IMR-90 (cell line): ENCODE data around the gene GPC5. TPM values are rescaled to one million over a fixed set of nuclear protein-coding genes. Genes with fewer than 3 reads are reported as not detected.

Experiments
- ATAC-seq: fragments of 200-7000 bp; cut with Tn5 transposase; 2 replicates; pipeline ENCODE4 v1.9.1; 2020; ENCODE audit warnings: low read depth, mild to moderate bottlenecking, moderate library complexity
- BruUV-seq: library from RNA; stranded (reverse); fragments of 400-500 nt; replicated peaks from 2 replicates; lab custom pipeline; 2021; lab: Mats Ljungman, UMichigan
- CTCF ChIA-PET: fragments of 300-600 bp; formaldehyde crosslinking; extraction: SDS; loops from one replicate; lab custom pipeline; 2021; ENCODE audit warnings: antibody characterized with exemption; lab: Yijun Ruan, JAX
- POLR2A ChIA-PET: fragments of 300-600 bp; sonication (Branson Sonifier 250); formaldehyde crosslinking; loops from one replicate; lab custom pipeline; 2022; ENCODE audit warnings: antibody characterized with exemption; ENCODE audit not compliant: unreplicated experiment; lab: Charles Lee
- DNase-seq: peaks from one replicate; pipeline ENCODE4 v3.0.0; 2013
- H2AFZ ChIP-seq: replicated peaks from 2 replicates; pipeline ENCODE3; 2013; ENCODE audit warnings: low read length, mild to moderate bottlenecking; ENCODE audit not compliant: poor library complexity
- H2AK5ac ChIP-seq: 2 replicates; pipeline ENCODE4 v1.6.1; 2013; ENCODE audit warnings: low read depth, low read length, inconsistent platforms
- H2AK9ac ChIP-seq: replicated peaks from 2 replicates; pipeline ENCODE3; 2013; ENCODE audit warnings: mild to moderate bottlenecking, low read depth, low read length, moderate library complexity; ENCODE audit not compliant: poor library complexity
- H2BK120ac ChIP-seq: 2 replicates; pipeline ENCODE4 v1.6.1; 2013; ENCODE audit warnings: low read depth, low read length, inconsistent platforms
- H2BK15ac ChIP-seq: 3 replicates; pipeline ENCODE4 v1.6.1; 2013; ENCODE audit warnings: low read depth, low read length, inconsistent platforms
- H2BK20ac ChIP-seq: 2 replicates; pipeline ENCODE4 v1.6.1; 2013; ENCODE audit warnings: low read depth, mild to moderate bottlenecking, inconsistent platforms, low read length, moderate library complexity
- H2BK5ac ChIP-seq: 2 replicates; pipeline ENCODE4 v1.6.1; 2013; ENCODE audit warnings: mild to moderate bottlenecking, low read depth, low read length, inconsistent platforms; ENCODE audit not compliant: poor library complexity, severe bottlenecking
- H3K14ac ChIP-seq: replicated peaks from 2 replicates; pipeline ENCODE4 v1.6.1; 2013; ENCODE audit warnings: low read depth, low read length, inconsistent platforms
- H3K18ac ChIP-seq: 2 replicates; pipeline ENCODE4 v1.6.1; 2013; ENCODE audit warnings: low read depth, low read length, control low read depth
- H3K23ac ChIP-seq: 2 replicates; pipeline ENCODE4 v1.6.1; 2013; ENCODE audit warnings: low read depth, low read length, inconsistent platforms
- H3K27ac ChIP-seq: 2 replicates; pipeline ENCODE4 v1.5.1; 2013; ENCODE audit warnings: mild to moderate bottlenecking, control low read depth, low read length; ENCODE audit not compliant: insufficient read depth
- H3K27me3 ChIP-seq: 2 replicates; pipeline ENCODE4 v1.6.1; 2013; ENCODE audit warnings: low read length; ENCODE audit not compliant: control insufficient read depth, insufficient read depth
- H3K36me3 ChIP-seq: 2 replicates; pipeline ENCODE4 v1.6.1; 2013; ENCODE audit warnings: low read length, mixed read lengths; ENCODE audit not compliant: control insufficient read depth, insufficient read depth
- H3K4ac ChIP-seq: 2 replicates; pipeline ENCODE4 v1.6.1; 2013; ENCODE audit warnings: low read depth, low read length, inconsistent platforms
- H3K4me1 ChIP-seq: 2 replicates; pipeline ENCODE4 v1.6.1; 2013; ENCODE audit warnings: low read length, mixed read lengths; ENCODE audit not compliant: control insufficient read depth, insufficient read depth
- H3K4me2 ChIP-seq: 2 replicates; pipeline ENCODE4 v1.6.1; 2013; ENCODE audit warnings: low read depth, mild to moderate bottlenecking, control low read depth, low read length, moderate library complexity
- H3K4me3 ChIP-seq: 2 replicates; pipeline ENCODE4 v1.5.1; 2013; ENCODE audit warnings: low read depth, mild to moderate bottlenecking, control low read depth, low read length, moderate library complexity; ENCODE audit not compliant: insufficient read depth
- H3K56ac ChIP-seq: 2 replicates; pipeline ENCODE4 v1.6.1; 2013; ENCODE audit warnings: low read length, inconsistent platforms; ENCODE audit not compliant: insufficient read depth; ENCODE audit errors: extremely low read depth
- H3K79me1 ChIP-seq, 2 experiments: 2 replicates each; pipeline ENCODE4 v1.6.1; 2013; ENCODE audit warnings: low read length in 2 of 2, inconsistent platforms in 1 of 2, low read depth in 1 of 2
- H3K9ac ChIP-seq: 2 replicates; pipeline ENCODE4 v1.6.1; 2013; ENCODE audit warnings: low read depth, low read length, control low read depth
- H3K9me1 ChIP-seq: 2 replicates; pipeline ENCODE4 v1.6.1; 2013; ENCODE audit warnings: low read length, inconsistent platforms; ENCODE audit not compliant: insufficient read depth
- H3K9me3 ChIP-seq: 2 replicates; pipeline ENCODE4 v1.6.1; 2013; ENCODE audit warnings: low read length; ENCODE audit not compliant: control insufficient read depth, insufficient read depth
- H4K20me1 ChIP-seq: 2 replicates; pipeline ENCODE4 v1.6.1; 2013; ENCODE audit warnings: low read length, inconsistent platforms; ENCODE audit not compliant: insufficient read depth
- H4K5ac ChIP-seq: 2 replicates; pipeline ENCODE4 v1.6.1; 2013; ENCODE audit warnings: mild to moderate bottlenecking, low read depth, low read length, control low read depth
- H4K8ac ChIP-seq, 2 experiments: 2 replicates each; pipeline ENCODE4 v1.6.1; 2013; ENCODE audit warnings: low read depth in 2 of 2, low read length in 2 of 2, control low read depth in 1 of 2, inconsistent platforms in 1 of 2
- H4K91ac ChIP-seq: 2 replicates; pipeline ENCODE4 v1.6.1; 2013; ENCODE audit warnings: low read depth, low read length, inconsistent platforms; ENCODE audit not compliant: insufficient read depth
- CHD1 ChIP-seq: IDR thresholded peaks from 2 replicates; pipeline ENCODE4 v1.6.1; 2012; ENCODE audit warnings: low read depth, low read length, improper control_type of control experiment
- CTCF ChIP-seq: conservative IDR thresholded peaks from 2 replicates; pipeline ENCODE4 v1.5.1; 2012; ENCODE audit warnings: mild to moderate bottlenecking, low read depth, low read length, improper control_type of control experiment
- ELK1 ChIP-seq: fragments of 150-350 bp; IDR thresholded peaks from 2 replicates; pipeline ENCODE4 v1.6.1; 2016; ENCODE audit warnings: low read depth, mild to moderate bottlenecking, low read length, moderate library complexity, borderline replicate concordance
- FOS ChIP-seq: fragments of 150-350 bp; IDR thresholded peaks from 2 replicates; pipeline ENCODE4 v1.6.1; 2016; ENCODE audit warnings: low read depth, low read length
- MAFK ChIP-seq: IDR thresholded peaks from 2 replicates; pipeline ENCODE4 v1.6.1; 2012; ENCODE audit warnings: low read depth, low read length, improper control_type of control experiment
- MXI1 ChIP-seq: IDR thresholded peaks from 2 replicates; pipeline ENCODE4 v1.6.1; 2012; ENCODE audit warnings: low read depth, mild to moderate bottlenecking, low read length, moderate library complexity, borderline replicate concordance
- POLR2A ChIP-seq: IDR thresholded peaks from 2 replicates; pipeline ENCODE4 v1.6.1; 2012; ENCODE audit warnings: mild to moderate bottlenecking, low read depth, low read length
- RAD21 ChIP-seq: IDR thresholded peaks from 2 replicates; pipeline ENCODE4 v1.6.1; 2012; ENCODE audit warnings: low read length, improper control_type of control experiment
- RFX5 ChIP-seq: IDR thresholded peaks from 2 replicates; pipeline ENCODE4 v1.8.0; 2012; ENCODE audit warnings: low read depth, mild to moderate bottlenecking, low read length, moderate library complexity
- WGBS, 2 experiments: methylation state at CpG; one replicate each; pipeline versions ENCODE4 v1.1.5 to v1.1.7; 2013; ENCODE audit warnings: missing lambda C conversion rate in 2 of 2; ENCODE audit not compliant: insufficient read length in 1 of 2; ENCODE audit errors: extremely low coverage in 2 of 2; 5-methylcytosine and 5-hydroxymethylcytosine counted together
- dilution Hi-C: fragments of 300-500 bp; cut with HindIII; formaldehyde crosslinking; loops from one replicate; pipeline ENCODE4 v1.14.3; 2018; ENCODE audit warnings: low sequenced_read_pairs; ENCODE audit not compliant: unreplicated experiment
- in situ Hi-C: fragments of 300-500 bp; cut with MboI; formaldehyde crosslinking; loops from 3 replicates; pipeline ENCODE4 v1.14.3; 2019; ENCODE audit warnings: low sequenced_read_pairs, inconsistent platforms, mixed read lengths
- intact Hi-C: fragments of 100-400 bp; cut with micrococcal nuclease; formaldehyde crosslinking; loops from 2 replicates; pipeline ENCODE4 v1.10.0; 2022
- polyA plus RNA-seq, 3 experiments: library from polyadenylated mRNA; depleted of rRNA; stranded (reverse); fragments of >200 nt; gene quantifications; 2 replicates each; pipeline ENCODE4 v1.2.3, GENCODE V29; 2012; ENCODE audit warnings: low replicate concordance in 1 of 3
- total RNA-seq: library from RNA; depleted of rRNA; stranded (reverse); fragments of >200 nt; gene quantifications from 2 replicates; pipeline ENCODE4 v1.2.3, GENCODE V29; 2012

The GPC5 gene
- total and polyA plus RNA-seq, 2 of the 4 experiments (the other 2 are of a cell fraction): 0.94 to 1.8 TPM

GRCh38 chr13:92535222-92536006 lies 1137.0 kb downstream of the GPC5 start:
- no peak overlapping the region for H2AFZ ChIP-seq
- no peak for ATAC-seq
- intact Hi-C loops: no loop called here
- no peak overlapping the region for H2BK15ac ChIP-seq
- H3K9ac ChIP-seq: no peak overlapping the region
- H3K9me3 ChIP-seq: no peaks in the 10 kb centered on the region
- no peak overlapping the region for H4K91ac ChIP-seq
- TF ChIP-seq RFX5 (no peak), POLR2A (no peak), CTCF (no peak), MXI1 (no peak), MAFK (no peak), FOS (no peak), RAD21 (no peak), CHD1 (no peak), ELK1 (no peak)
- no peaks in the 10 kb centered on the region for H3K36me3 ChIP-seq
- no CpG with 5 or more reads among the region's 6 CpGs for WGBS, 2 experiments
- H2BK20ac ChIP-seq: no peak overlapping the region
- in situ Hi-C loops: loop anchor here (10.0 kb wide), 1 partner anchor 351 kb away; no protein-coding TSS in a partner anchor
- no peaks in the 10 kb centered on the region for H3K4me1 ChIP-seq
- no peak overlapping the region for H3K27ac ChIP-seq
- DNase-seq: no peak
- H3K56ac ChIP-seq: no peak overlapping the region
- H4K5ac ChIP-seq: no peak overlapping the region
- H3K9me1 ChIP-seq: no peaks in the 10 kb centered on the region
- H2BK120ac ChIP-seq: no peak overlapping the region
- H3K18ac ChIP-seq: no peak overlapping the region
- H4K20me1 ChIP-seq: no peaks in the 10 kb centered on the region
- no peak overlapping the region for H3K4me3 ChIP-seq
- CTCF ChIA-PET: no interaction called here
- no peaks in the 10 kb centered on the region for H3K79me1 ChIP-seq
- H2BK5ac ChIP-seq: no peak overlapping the region
- H3K27me3 ChIP-seq: no peaks in the 10 kb centered on the region
- H3K23ac ChIP-seq: no peak overlapping the region
- no peak overlapping the region for H4K8ac ChIP-seq
- H3K14ac ChIP-seq: no peak overlapping the region
- H3K4ac ChIP-seq: no peak overlapping the region
- no peak overlapping the region for H2AK9ac ChIP-seq
- BruUV-seq: no TSS peak
- no peak overlapping the region for H2AK5ac ChIP-seq
- no peak overlapping the region for H3K4me2 ChIP-seq
- POLR2A ChIA-PET: no interaction called here
- dilution Hi-C loops: no loop called here
